Measurements from ENCODE around the gene ATP1A2. TPM values are rescaled to one million over a fixed set of nuclear protein-coding genes. Genes with fewer than 3 reads are reported as not detected.

Gene ATP1A2
- total and polyA plus RNA-seq, 2 donors (not counting 1 experiment from before 2014, with no cell fraction given) = not detected

GRCh38 chr1:160179336-160179735 is 63.8 kb downstream of the ATP1A2 start:
- intact Hi-C loops (cut with micrococcal nuclease) = no loop called here
- WGBS (ENCODE audit: insufficient coverage) = 100% methylated on average over 3 of the region's 4 CpGs

GRCh38 chr1:160186246-160186645 is 70.7 kb downstream of the ATP1A2 start:
- Mint-ChIP-seq H3K4me3 (no peak overlapping the region), H3K27me3 (peaks cover 16% of the 10 kb centered on the region)
- H3K27ac ChIP-seq (ENCODE audit: low read length in 2 of 2) = no peak overlapping the region

More at GRCh38 chr1:160179336-160179735, 63.8 kb downstream of the ATP1A2 start:
- no peak overlapping the region for H3K27ac ChIP-seq (ENCODE audit: low read length in 2 of 2)
- no peak overlapping the region for H3K9ac ChIP-seq (ENCODE audit: low read length)
- no peaks in the 10 kb centered on the region for H3K4me1 ChIP-seq (ENCODE audit: control insufficient read depth in 2 of 2, insufficient read depth in 2 of 2, low read length in 2 of 2)
- H3K79me2 ChIP-seq (ENCODE audit: control insufficient read depth, insufficient read depth, low read length) = no peaks in the 10 kb centered on the region
- CTCF ChIA-PET = interaction anchor here (1.5 kb wide), 1 partner anchor 14 kb away, joined by 3 read pairs; no protein-coding TSS in a partner anchor
- POLR2A ChIA-PET = no interaction called here
- DNase-seq (no peak), ATAC-seq (ENCODE audit: low read depth) (no peak)
- Mint-ChIP-seq H3K9me3 (ENCODE audit: insufficient read depth) (no peaks in the 10 kb centered on the region), H3K27ac (no peak overlapping the region), H3K27me3 (peaks cover 37% of the 10 kb centered on the region), H3K4me1 (no peaks in the 10 kb centered on the region), H3K4me3 (no peak overlapping the region)
- H2AFZ ChIP-seq (ENCODE audit: insufficient read depth, low read depth, low read length, poor library complexity, severe bottlenecking) = no peak overlapping the region
- no peak overlapping the region for H3K4me3 ChIP-seq (ENCODE audit: control extremely low read depth in 1 of 5, extremely low read depth in 1 of 5, insufficient read depth in 1 of 5, low read depth in 2 of 5, low read length in 4 of 5)
- TF ChIP-seq CTCF (IDR thresholded peaks at IDR 0.05) = no peak
- no peak for TF ChIP-seq EZH2 (IDR thresholded peaks at IDR 0.05; ENCODE audit: borderline replicate concordance, insufficient read depth, low read depth, low read length, poor library complexity, severe bottlenecking)
- peaks cover 0 to 3% (median 0%) of the 10 kb centered on the region in 4 experiments for H3K27me3 ChIP-seq (replicated peaks in 1 of 4; ENCODE audit: control extremely low read depth in 1 of 4, control insufficient read depth in 3 of 4, insufficient read depth in 4 of 4, low read length in 3 of 4)
- no peaks in the 10 kb centered on the region for H3K36me3 ChIP-seq (replicated peaks in 1 of 2; ENCODE audit: control extremely low read depth in 1 of 2, control insufficient read depth in 1 of 2, extremely low read depth in 1 of 2, insufficient read depth in 2 of 2, low read length in 1 of 2)
- no peaks in the 10 kb centered on the region for H3K9me3 ChIP-seq (ENCODE audit: control extremely low read depth in 1 of 3, control insufficient read depth in 2 of 3, insufficient read depth in 1 of 3, low read length in 2 of 3)
- no peaks in the 10 kb centered on the region for H4K20me1 ChIP-seq (ENCODE audit: control insufficient read depth, insufficient read depth, low read length, poor library complexity, severe bottlenecking)
- no peak overlapping the region for H3K4me2 ChIP-seq (replicated peaks; ENCODE audit: low read depth, low read length, poor library complexity, severe bottlenecking)

More at GRCh38 chr1:160186246-160186645, 70.7 kb downstream of the ATP1A2 start:
- Histone ChIP-seq H2AFZ (ENCODE audit: insufficient read depth, low read depth, low read length, poor library complexity, severe bottlenecking) (no peak overlapping the region), H3K9ac (ENCODE audit: low read length) (no peak overlapping the region), H3K4me1 (ENCODE audit: control insufficient read depth in 2 of 2, insufficient read depth in 2 of 2, low read length in 2 of 2) (no peaks in the 10 kb centered on the region), H3K27me3 (replicated peaks in 1 of 4; ENCODE audit: control extremely low read depth in 1 of 4, control insufficient read depth in 3 of 4, insufficient read depth in 4 of 4, low read length in 3 of 4) (no peaks in the 10 kb centered on the region), H3K79me2 (ENCODE audit: control insufficient read depth, insufficient read depth, low read length) (no peaks in the 10 kb centered on the region), H3K4me3 (ENCODE audit: control extremely low read depth in 1 of 5, extremely low read depth in 1 of 5, insufficient read depth in 1 of 5, low read depth in 2 of 5, low read length in 4 of 5) (no peak overlapping the region), H3K4me2 (replicated peaks; ENCODE audit: low read depth, low read length, poor library complexity, severe bottlenecking) (no peak overlapping the region), H4K20me1 (ENCODE audit: control insufficient read depth, insufficient read depth, low read length, poor library complexity, severe bottlenecking) (no peaks in the 10 kb centered on the region), H3K9me3 (ENCODE audit: control extremely low read depth in 1 of 3, control insufficient read depth in 2 of 3, insufficient read depth in 1 of 3, low read length in 2 of 3) (no peaks in the 10 kb centered on the region), H3K36me3 (replicated peaks in 1 of 2; ENCODE audit: control extremely low read depth in 1 of 2, control insufficient read depth in 1 of 2, extremely low read depth in 1 of 2, insufficient read depth in 2 of 2, low read length in 1 of 2) (no peaks in the 10 kb centered on the region)
- DNase-seq (no peak), ATAC-seq (ENCODE audit: low read depth) (no peak)
- Mint-ChIP-seq H3K4me1 (no peaks in the 10 kb centered on the region), H3K9me3 (ENCODE audit: insufficient read depth) (no peaks in the 10 kb centered on the region), H3K27ac (no peak overlapping the region)
- CTCF ChIA-PET = interaction anchor here (0.6 to 7.6 kb wide), 4 partner anchors 57 to 105 kb away, joined by 3 to 160 read pairs (median 4); no protein-coding TSS in a partner anchor
- WGBS (ENCODE audit: insufficient coverage) = 87% methylated on average over 7 of the region's 7 CpGs
- POLR2A ChIA-PET = no interaction called here
- TF ChIP-seq EZH2 (IDR thresholded peaks at IDR 0.05; ENCODE audit: borderline replicate concordance, insufficient read depth, low read depth, low read length, poor library complexity, severe bottlenecking) = no peak
- TF ChIP-seq CTCF (IDR thresholded peaks at IDR 0.05) = no peak
- intact Hi-C loops (cut with micrococcal nuclease) = no loop called here
